Natural killer cell (primary cell): Measurements from ENCODE around the gene CNKSR3. TPM values are rescaled to one million over a fixed set of nuclear protein-coding genes. Genes with fewer than 3 reads are reported as not detected.

Experiments used
- ATAC-seq, 3 donors: fragments of 150-1000 bp in 2 of 3; fragments of 200-7000 bp in 1 of 3; cut with Tn5 transposase; 1 replicate in 1 of 3; 2 replicates in 2 of 3; pipeline ENCODE4 v1.10.0; 2021; ENCODE audit warnings: mild to moderate bottlenecking in 2 of 3, moderate library complexity in 2 of 3
- DNase-seq, 2 donors: peaks; one replicate each; pipeline versions ENCODE4 v3.0.0 to v3.0.0-alpha.2; 2013 to 2021; ENCODE audit warnings: mixed read lengths in 1 of 2
- H3K27ac ChIP-seq: one replicate; pipeline ENCODE4 v1.5.1; 2013; ENCODE audit warnings: mild to moderate bottlenecking, low read length
- H3K27me3 ChIP-seq: one replicate; pipeline ENCODE4 v1.6.1; 2013; ENCODE audit warnings: low read length; ENCODE audit not compliant: control insufficient read depth, insufficient read depth
- H3K36me3 ChIP-seq: one replicate; pipeline ENCODE4 v1.6.1; 2013; ENCODE audit warnings: low read length; ENCODE audit not compliant: control insufficient read depth, insufficient read depth
- H3K4me1 ChIP-seq: one replicate; pipeline ENCODE4 v1.6.1; 2013; ENCODE audit warnings: low read length; ENCODE audit not compliant: control insufficient read depth, insufficient read depth
- H3K4me3 ChIP-seq: one replicate; pipeline ENCODE4 v1.5.1; 2013; ENCODE audit warnings: low read length
- H3K9me3 ChIP-seq: one replicate; pipeline ENCODE4 v1.6.1; 2013; ENCODE audit warnings: low read length; ENCODE audit not compliant: control insufficient read depth, insufficient read depth
- H3K27ac Mint-ChIP-seq, 2 donors: one replicate each; pipeline ENCODE4 v1.8.0; 2022; ENCODE audit warnings: mild to moderate bottlenecking in 2 of 2, mixed read lengths in 2 of 2, moderate library complexity in 1 of 2
- H3K27me3 Mint-ChIP-seq, 2 donors: one replicate each; pipeline ENCODE4 v1.8.0; 2022; ENCODE audit warnings: low read depth in 2 of 2, mixed read lengths in 2 of 2
- H3K36me3 Mint-ChIP-seq: one replicate; pipeline ENCODE4 v1.8.0; 2022; ENCODE audit warnings: mixed read lengths
- H3K4me1 Mint-ChIP-seq, 2 donors: one replicate each; pipeline ENCODE4 v1.8.0; 2022; ENCODE audit warnings: mixed read lengths in 2 of 2
- H3K4me3 Mint-ChIP-seq: one replicate; pipeline ENCODE4 v1.8.0; 2022; ENCODE audit warnings: mild to moderate bottlenecking, moderate library complexity, mixed read lengths
- H3K9me3 Mint-ChIP-seq, 2 donors: one replicate each; pipeline ENCODE4 v1.8.0; 2022; ENCODE audit warnings: mixed read lengths in 2 of 2
- WGBS: methylation state at CpG from one replicate; pipeline ENCODE4 v1.1.7; 2013; ENCODE audit warnings: missing lambda C conversion rate; ENCODE audit not compliant: insufficient coverage; 5-methylcytosine and 5-hydroxymethylcytosine counted together
- intact Hi-C: fragments of 100-400 bp; cut with micrococcal nuclease; formaldehyde crosslinking; loops from one replicate; pipeline ENCODE4 v1.14.2; 2022
- total RNA-seq, 4 donors: library from RNA; stranded (reverse); fragments of 120-200 nt in 1 of 4; gene quantifications; one replicate each; pipeline versions ENCODE4 v1.2.3 to v1.2.4, GENCODE V29; 2013 to 2022
- TF ChIP-seq, protein P1 (sequence below): fragments of 200-600 bp; IDR thresholded peaks from one replicate; pipeline ENCODE4 v1.8.0; 2022; ENCODE audit warnings: antibody characterized with exemption

Gene CNKSR3
- total RNA-seq, 3 donors from 2014 or later (not counting 1 experiment from before 2014, with no cell fraction given), result 0.18 TPM; not detected in 2

DNA sequence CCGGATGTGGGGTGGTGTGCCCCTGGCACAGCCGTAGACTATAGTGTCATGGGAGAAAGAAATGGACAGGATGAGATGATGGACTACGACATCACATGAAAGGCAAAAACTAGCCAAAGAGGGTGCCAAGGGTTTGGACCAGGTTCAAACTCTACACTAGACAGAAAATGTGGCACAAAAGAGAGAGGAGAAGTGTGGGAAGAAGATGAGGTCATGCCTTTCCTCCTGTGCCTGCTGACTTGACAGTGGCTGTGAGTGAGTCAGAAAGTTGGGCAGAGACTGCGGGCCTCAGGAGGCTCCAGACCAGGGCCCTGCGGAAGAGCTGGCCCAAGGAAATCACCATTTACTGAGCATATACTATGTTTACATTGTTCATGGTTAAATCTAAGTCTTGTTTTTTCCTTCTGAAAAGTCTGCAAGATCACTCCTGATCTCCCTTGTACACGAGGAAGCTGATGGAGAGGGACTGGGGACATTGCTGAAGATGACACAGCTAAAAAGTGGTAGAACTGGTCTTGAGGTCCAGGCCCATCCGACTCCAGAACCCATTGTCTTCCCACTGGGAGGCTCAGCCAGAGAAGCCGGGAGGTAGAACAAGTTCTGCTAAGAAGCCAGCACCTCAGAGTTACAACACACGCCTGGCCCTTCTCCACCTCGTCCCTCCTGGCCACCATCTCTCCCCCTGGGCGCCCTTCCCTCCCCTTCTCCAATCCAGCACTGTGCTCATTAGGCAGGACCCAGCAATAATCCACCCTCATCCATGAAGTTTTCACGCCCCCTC lies 35.6 kb downstream of the CNKSR3 start:
- no peaks in the 10 kb centered on the region for H3K4me1 Mint-ChIP-seq
- Histone ChIP-seq H3K9me3 (no peaks in the 10 kb centered on the region), H3K4me1 (no peaks in the 10 kb centered on the region), H3K36me3 (no peaks in the 10 kb centered on the region), H3K27me3 (no peaks in the 10 kb centered on the region), H3K27ac (no peak overlapping the region), H3K4me3 (no peak overlapping the region)
- TF ChIP-seq, protein P1, sequence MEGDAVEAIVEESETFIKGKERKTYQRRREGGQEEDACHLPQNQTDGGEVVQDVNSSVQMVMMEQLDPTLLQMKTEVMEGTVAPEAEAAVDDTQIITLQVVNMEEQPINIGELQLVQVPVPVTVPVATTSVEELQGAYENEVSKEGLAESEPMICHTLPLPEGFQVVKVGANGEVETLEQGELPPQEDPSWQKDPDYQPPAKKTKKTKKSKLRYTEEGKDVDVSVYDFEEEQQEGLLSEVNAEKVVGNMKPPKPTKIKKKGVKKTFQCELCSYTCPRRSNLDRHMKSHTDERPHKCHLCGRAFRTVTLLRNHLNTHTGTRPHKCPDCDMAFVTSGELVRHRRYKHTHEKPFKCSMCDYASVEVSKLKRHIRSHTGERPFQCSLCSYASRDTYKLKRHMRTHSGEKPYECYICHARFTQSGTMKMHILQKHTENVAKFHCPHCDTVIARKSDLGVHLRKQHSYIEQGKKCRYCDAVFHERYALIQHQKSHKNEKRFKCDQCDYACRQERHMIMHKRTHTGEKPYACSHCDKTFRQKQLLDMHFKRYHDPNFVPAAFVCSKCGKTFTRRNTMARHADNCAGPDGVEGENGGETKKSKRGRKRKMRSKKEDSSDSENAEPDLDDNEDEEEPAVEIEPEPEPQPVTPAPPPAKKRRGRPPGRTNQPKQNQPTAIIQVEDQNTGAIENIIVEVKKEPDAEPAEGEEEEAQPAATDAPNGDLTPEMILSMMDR, result no peak
- no peaks in the 10 kb centered on the region for H3K36me3 Mint-ChIP-seq
- no peak overlapping the region for H3K4me3 Mint-ChIP-seq
- no peak for DNase-seq
- H3K9me3 Mint-ChIP-seq, result no peaks in the 10 kb centered on the region
- H3K27ac Mint-ChIP-seq, result no peak overlapping the region
- no peak for ATAC-seq
- WGBS, result 88% methylated on average over 12 of the region's 12 CpGs
- intact Hi-C loops, result no loop called here
- peaks cover 5 to 15% of the 10 kb centered on the region in 2 donors for H3K27me3 Mint-ChIP-seq

DNA sequence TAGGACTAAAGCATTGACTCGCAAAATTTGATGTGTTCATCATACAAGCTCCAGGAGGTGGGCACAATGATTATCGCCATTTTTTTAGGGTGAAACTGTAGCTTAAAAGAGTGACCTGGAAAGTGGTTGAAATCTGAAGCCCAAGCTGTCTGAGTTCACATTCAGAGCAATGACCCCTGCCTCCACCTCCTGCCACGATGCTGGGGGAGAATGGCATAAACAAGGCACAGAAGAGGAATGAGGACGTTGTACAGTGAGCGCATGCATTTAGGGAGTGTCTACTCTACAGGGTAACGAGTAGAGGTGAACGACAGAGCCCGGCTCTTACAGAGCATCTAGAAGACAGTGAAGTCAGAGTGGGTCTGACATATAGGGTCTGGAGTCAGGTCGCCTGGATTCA lies 37.2 kb downstream of the CNKSR3 start:
- H3K36me3 ChIP-seq, result no peaks in the 10 kb centered on the region
- TF ChIP-seq, protein P1, result no peak
- WGBS, result 91% methylated on average over 9 of the region's 9 CpGs
- no peaks in the 10 kb centered on the region for H3K27me3 ChIP-seq
- H3K4me3 ChIP-seq, result no peak overlapping the region
- Mint-ChIP-seq H3K27me3 (peaks cover under 1 to 5% of the 10 kb centered on the region in 2 donors), H3K27ac (no peak overlapping the region), H3K4me3 (no peak overlapping the region), H3K9me3 (no peaks in the 10 kb centered on the region), H3K36me3 (no peaks in the 10 kb centered on the region), H3K4me1 (no peaks in the 10 kb centered on the region)
- H3K27ac ChIP-seq, result no peak overlapping the region
- no peak for ATAC-seq
- no peak for DNase-seq
- H3K9me3 ChIP-seq, result no peaks in the 10 kb centered on the region
- intact Hi-C loops, result no loop called here
- no peaks in the 10 kb centered on the region for H3K4me1 ChIP-seq

DNA sequence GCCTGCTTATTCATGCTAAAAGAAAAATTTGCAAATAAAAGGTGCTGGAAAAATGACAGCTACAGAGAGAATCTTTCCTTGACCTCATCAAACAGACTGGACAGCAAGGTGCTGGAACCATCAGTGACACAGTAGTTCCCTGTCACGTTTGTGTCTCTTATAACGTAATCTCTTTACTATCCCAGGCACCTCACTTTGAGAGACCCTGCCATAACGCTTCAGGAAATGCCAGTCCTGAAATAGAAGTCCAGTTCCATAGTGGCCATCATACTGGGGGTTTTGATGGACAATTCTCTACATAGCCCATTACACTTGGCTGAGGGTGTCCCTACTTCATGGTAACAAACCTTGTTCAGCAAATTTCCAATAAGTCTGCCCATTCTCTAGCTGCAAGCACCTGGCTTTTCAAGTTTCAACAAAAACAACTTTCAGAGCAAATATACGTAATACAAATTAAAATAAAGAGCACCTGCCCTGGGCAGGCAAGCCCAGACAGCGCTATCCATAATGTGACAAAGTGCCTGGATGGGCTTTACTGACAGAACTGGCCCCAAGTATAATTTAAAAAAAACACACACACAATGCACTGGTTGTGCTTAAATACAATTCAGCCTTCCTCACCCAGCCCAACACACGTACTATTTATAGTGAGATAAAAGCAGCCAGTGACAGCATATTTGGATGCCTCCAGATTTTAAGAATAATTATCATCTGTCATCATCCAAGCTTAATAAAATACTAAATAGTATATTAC lies 38.7 kb downstream of the CNKSR3 start:
- intact Hi-C loops, result no loop called here
- no peak overlapping the region for H3K4me3 ChIP-seq
- ATAC-seq, result no peak
- H3K27ac Mint-ChIP-seq, result no peak overlapping the region
- H3K4me3 Mint-ChIP-seq, result no peak overlapping the region
- no peak for DNase-seq
- H3K4me1 Mint-ChIP-seq, result no peaks in the 10 kb centered on the region
- H3K36me3 ChIP-seq, result no peaks in the 10 kb centered on the region
- no peaks in the 10 kb centered on the region for H3K27me3 ChIP-seq
- no peak overlapping the region for H3K27ac ChIP-seq
- H3K27me3 Mint-ChIP-seq, result peaks cover 0 to 2% of the 10 kb centered on the region in 2 donors
- no peaks in the 10 kb centered on the region for H3K36me3 Mint-ChIP-seq
- TF ChIP-seq, protein P1, result no peak
- H3K9me3 Mint-ChIP-seq, result no peaks in the 10 kb centered on the region
- H3K9me3 ChIP-seq, result no peaks in the 10 kb centered on the region
- WGBS, result 85% methylated on average over 5 of the region's 6 CpGs
- no peaks in the 10 kb centered on the region for H3K4me1 ChIP-seq
